Islet of Langerhans (tissue), 1 donor: ENCODE measurements around the gene DAP.
"Not testable (repeated sequence)": the region's sequence is repeated elsewhere in the genome, so short reads cannot be mapped to it uniquely, and the experiment has no call there.

Source experiments
- FAIRE-seq: peaks from one replicate; lab custom pipeline; 2011; peaks lifted over from hg19 to GRCh38; lab: Jason Lieb, UNC

Gene DAP

GRCh38 chr5:10631316-10631996 lies 129.6 kb downstream of the DAP start:
- no peak for FAIRE-seq

GRCh38 chr5:10630744-10631143 lies 130.3 kb downstream of the DAP start:
- FAIRE-seq, result not testable (repeated sequence)

DNA sequence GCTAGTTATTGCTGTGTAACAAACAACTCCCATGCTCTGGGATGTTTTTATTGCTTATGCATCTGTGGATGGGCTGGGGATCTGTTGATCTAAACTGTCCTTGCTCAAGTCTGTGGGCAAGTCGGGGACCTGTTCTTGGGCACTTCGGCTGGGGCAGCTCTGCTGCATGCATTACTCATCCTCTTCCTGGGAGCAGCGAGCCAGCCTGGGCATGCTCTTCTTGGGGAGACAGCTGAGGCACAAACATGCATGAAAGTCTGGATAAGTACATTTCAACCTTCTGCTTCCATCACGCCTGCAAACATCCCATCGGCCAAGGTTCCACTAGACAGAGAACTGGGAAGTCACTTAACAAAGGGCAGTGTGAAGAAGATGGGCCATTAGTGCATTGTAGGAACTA lies 130.9 kb downstream of the DAP start:
- no peak for FAIRE-seq

- FAIRE-seq, result no peak
Measured at GRCh38 chr5:10629682-10630081, 131.4 kb downstream of the DAP start.
